GM12878 (cell line): ENCODE data around the gene CCDC9. TPM values are rescaled to one million over a fixed set of nuclear protein-coding genes. Genes with fewer than 3 reads are reported as not detected.

Source experiments
- ATAC-seq: fragments of 200-7000 bp; cut with Tn5 transposase; 3 replicates; pipeline ENCODE4 v1.9.1; 2020; ENCODE audit warnings: mild to moderate bottlenecking, moderate library complexity
- BruUV-seq: library from RNA; stranded (reverse); fragments of 400-500 nt; replicated peaks from 2 replicates; lab custom pipeline; 2021; lab: Mats Ljungman, UMichigan
- CTCF ChIA-PET: fragments of 300-600 bp; sonication (Branson Sonifier 250); formaldehyde crosslinking; extraction: SDS; loops from one replicate; lab custom pipeline; 2021; ENCODE audit warnings: inconsistent platforms; lab: Yijun Ruan, JAX
- POLR2A ChIA-PET: fragments of 350-600 bp; formaldehyde crosslinking; extraction: SDS; loops from one replicate; lab custom pipeline; 2021; ENCODE audit warnings: inconsistent platforms; lab: Charles Lee
- RAD21 ChIA-PET: fragments of 300-600 bp; sonication (Branson Sonifier 250); formaldehyde crosslinking; loops from one replicate; lab custom pipeline; 2023; ENCODE audit warnings: antibody characterized with exemption; ENCODE audit not compliant: unreplicated experiment; lab: Charles Lee
- SMC1A ChIA-PET: fragments of 300-600 bp; sonication (Branson Sonifier 250); formaldehyde crosslinking; loops from one replicate; lab custom pipeline; 2023; ENCODE audit not compliant: unreplicated experiment, uncharacterized antibody; lab: Charles Lee
- DNase-seq: peaks from one replicate; pipeline ENCODE4 v3.0.0-alpha.2; 2011; ENCODE audit warnings: low read depth, low spot score
- FAIRE-seq: peaks from 3 replicates; lab custom pipeline; 2011; peaks lifted over from hg19 to GRCh38; lab: Jason Lieb, UNC
- H2AFZ ChIP-seq: 2 replicates; pipeline ENCODE4 v1.6.0; 2011; ENCODE audit warnings: low read depth, low read length, control low read depth; ENCODE audit not compliant: control insufficient read depth
- H3K27ac ChIP-seq: 2 replicates; pipeline ENCODE4 v1.5.1; 2011; ENCODE audit warnings: control low read depth; ENCODE audit not compliant: control insufficient read depth, insufficient read depth
- H3K27me3 ChIP-seq, 2 experiments: replicated peaks in 1 of 2; 2 replicates each; pipeline versions ENCODE4 v1.6.0 to v1.6.1; 2011; ENCODE audit warnings: low read length in 1 of 2; ENCODE audit not compliant: control insufficient read depth in 2 of 2, insufficient read depth in 2 of 2
- H3K36me3 ChIP-seq, 2 experiments: 2 replicates each; pipeline ENCODE4 v1.5.1; 2011; ENCODE audit warnings: low read length in 1 of 2; ENCODE audit not compliant: control insufficient read depth in 2 of 2, insufficient read depth in 2 of 2
- H3K4me1 ChIP-seq: 2 replicates; pipeline ENCODE4 v1.6.1; 2011; ENCODE audit warnings: mild to moderate bottlenecking, low read length, moderate library complexity, mixed read lengths; ENCODE audit not compliant: control insufficient read depth, insufficient read depth
- H3K4me2 ChIP-seq: 2 replicates; pipeline ENCODE4 v1.6.0; 2011; ENCODE audit warnings: control low read depth; ENCODE audit not compliant: control insufficient read depth, insufficient read depth
- H3K4me3 ChIP-seq: fragments of 200-600 bp; sonication (generic); 2 replicates; pipeline ENCODE4 v1.5.1; 2016
- H3K79me2 ChIP-seq: 2 replicates; pipeline ENCODE4 v1.6.0; 2011; ENCODE audit warnings: low read length; ENCODE audit not compliant: control insufficient read depth, insufficient read depth
- H3K9ac ChIP-seq: 2 replicates; pipeline ENCODE4 v1.8.0; 2011; ENCODE audit warnings: low read length, control low read depth, mixed read lengths; ENCODE audit not compliant: control insufficient read depth, insufficient read depth
- H3K9me3 ChIP-seq: replicated peaks from 3 replicates; pipeline ENCODE4 v1.5.1; 2011; ENCODE audit warnings: mild to moderate bottlenecking, low read length; ENCODE audit not compliant: control insufficient read depth, insufficient read depth
- H4K20me1 ChIP-seq: 2 replicates; pipeline ENCODE4 v1.6.0; 2011; ENCODE audit not compliant: control insufficient read depth, insufficient read depth
- ATF7 ChIP-seq: fragments of 450-650 bp; IDR thresholded peaks from 2 replicates; pipeline ENCODE4 v1.6.1; 2016; ENCODE audit warnings: low read depth, mild to moderate bottlenecking
- BRCA1 ChIP-seq: IDR thresholded peaks from 2 replicates; pipeline ENCODE4 v1.6.1; 2011; ENCODE audit warnings: low read depth, low read length, improper control_type of control experiment
- HDAC2 ChIP-seq: fragments of 200-600 bp; sonication (generic); IDR thresholded peaks from 2 replicates; pipeline ENCODE4 v1.6.1; 2017
- IKZF1 ChIP-seq: fragments of 450-650 bp; conservative IDR thresholded peaks from 2 replicates; pipeline ENCODE4 v1.6.1; 2017; ENCODE audit warnings: antibody characterized with exemption, mild to moderate bottlenecking
- IRF4 ChIP-seq: IDR thresholded peaks from 2 replicates; pipeline ENCODE4 v1.6.1; 2011; ENCODE audit warnings: low read depth, low read length
- JUNB ChIP-seq: IDR thresholded peaks from 2 replicates; pipeline ENCODE4 v1.6.1; 2016; ENCODE audit warnings: antibody characterized with exemption, mild to moderate bottlenecking
- NFYA ChIP-seq: IDR thresholded peaks from 2 replicates; pipeline ENCODE4 v1.6.1; 2011; ENCODE audit warnings: low read depth, mild to moderate bottlenecking, low read length, improper control_type of control experiment, borderline replicate concordance
- RELB ChIP-seq: fragments of 450-650 bp; IDR thresholded peaks from 2 replicates; pipeline ENCODE4 v1.6.1; 2017; ENCODE audit warnings: low read depth, mild to moderate bottlenecking, moderate library complexity
- SIX5 ChIP-seq: IDR thresholded peaks from 2 replicates; pipeline ENCODE4 v1.6.1; 2011; ENCODE audit warnings: mild to moderate bottlenecking, low read depth, low read length, moderate library complexity; ENCODE audit not compliant: severe bottlenecking
- WGBS: methylation state at CpG from one replicate; pipeline ENCODE4 v1.1.6; 2016; ENCODE audit warnings: low lambda C conversion rate; ENCODE audit not compliant: insufficient replicate concordance, insufficient coverage; ENCODE audit errors: missing lambda C conversion rate; 5-methylcytosine and 5-hydroxymethylcytosine counted together
- in situ Hi-C: fragments of 300-500 bp; cut with MboI; formaldehyde crosslinking; loops from 9 replicates; pipeline ENCODE4 v1.14.3; 2018; ENCODE audit warnings: mixed read lengths
- intact Hi-C: fragments of 100-400 bp; cut with micrococcal nuclease; formaldehyde crosslinking; loops from one replicate; pipeline ENCODE4 v1.14.2; 2022; ENCODE audit not compliant: unreplicated experiment
- polyA plus RNA-seq, 11 experiments: library from polyadenylated mRNA; depleted of rRNA in 4 of 11; unstranded in 6 of 11; stranded (reverse) in 5 of 11; fragments of >200 nt; fragmentation: Nextera tagmentation in 4 of 11; fragmentation: Illumina TruSeq in 1 of 11; extraction: Ambion mirVana in 4 of 11; extraction: Trizol in 1 of 11; gene quantifications; 1 replicate in 1 of 11; 2 replicates in 10 of 11; pipeline versions ENCODE4 v1.2.1 to v1.2.3, GENCODE V29; 2011 to 2016; ENCODE audit warnings: inconsistent platforms in 2 of 11, missing spikeins in 2 of 11, low read depth in 1 of 11
- total RNA-seq, 4 experiments: library from RNA; depleted of rRNA in 3 of 4; stranded (reverse); fragments of >200 nt in 3 of 4; fragmentation: Illumina TruSeq in 1 of 4; extraction: Trizol in 1 of 4; gene quantifications; 2 replicates each; pipeline versions ENCODE4 v1.2.1 to v1.2.3, GENCODE V29; 2013 to 2021
- TF ChIP-seq, protein P1 (sequence below): fragments of 450-650 bp; IDR thresholded peaks from 2 replicates; pipeline ENCODE4 v1.6.1; 2018; ENCODE audit warnings: mild to moderate bottlenecking, low read depth, moderate library complexity; ENCODE audit not compliant: partially characterized antibody
- TF ChIP-seq, protein P2 (sequence below): IDR thresholded peaks from 2 replicates; pipeline ENCODE4 v1.6.1; 2012; ENCODE audit warnings: low read depth, low read length, improper control_type of control experiment

Gene CCDC9
- total and polyA plus RNA-seq, 10 of the 15 experiments (the other 5 are each of a cell fraction or from before 2014, with no cell fraction given): 0.18 to 17.5 (median 7.1) TPM; not detected in 1

DNA sequence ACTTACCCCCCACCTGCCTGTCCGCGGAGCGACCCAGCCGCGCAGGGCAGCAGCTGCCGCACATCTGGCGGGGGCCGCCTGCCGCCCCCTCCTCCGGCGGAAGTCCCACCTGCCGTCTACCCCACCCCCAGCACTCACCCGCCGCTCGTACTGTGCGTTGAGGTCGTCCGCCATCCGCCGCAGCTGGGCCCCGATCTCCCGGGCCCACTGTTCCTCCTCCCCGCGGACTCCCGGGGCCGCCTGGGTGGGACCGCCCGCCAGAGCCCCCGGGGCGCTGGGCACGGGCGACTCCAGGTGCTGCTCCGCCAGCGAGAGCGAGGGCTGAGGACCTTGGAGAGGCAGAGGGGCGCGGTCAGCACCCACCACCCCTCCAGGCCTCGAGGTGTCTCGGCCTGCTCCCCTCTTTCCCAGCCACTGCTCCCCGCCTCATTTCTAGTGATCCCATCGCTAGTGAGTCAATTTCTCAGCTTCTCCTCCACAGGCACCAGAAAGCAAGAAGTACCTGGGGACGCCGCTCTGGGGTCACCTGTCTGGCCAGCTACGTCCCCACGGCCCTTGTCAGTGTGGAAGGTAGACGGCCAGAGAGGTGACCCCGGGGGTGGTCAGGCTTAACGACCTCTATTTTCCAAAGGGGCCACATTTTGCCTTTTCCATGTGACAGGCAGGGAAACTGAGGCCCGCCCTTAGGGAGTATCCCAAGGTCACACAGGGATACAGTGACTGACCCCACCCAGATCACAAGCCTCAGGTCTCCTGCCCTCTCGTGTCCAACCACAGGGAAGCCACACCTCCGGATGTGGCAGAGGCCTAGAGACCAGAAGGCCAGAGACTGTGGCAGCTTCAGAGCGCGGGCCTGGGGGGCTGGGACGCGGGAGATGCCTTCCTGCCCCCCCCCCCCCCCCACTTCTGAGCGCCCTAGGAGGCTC lies 29.6 kb upstream of the CCDC9 start (continued):
- TF ChIP-seq IKZF1: peak; percentile 91
- TF ChIP-seq IRF4: no peak
- TF ChIP-seq RELB: peak; percentile 6
- TF ChIP-seq, all 136 proteins: peak for 46

GRCh38 chr19:47227352-47228167 lies 28.8 kb upstream of the CCDC9 start:
- Histone ChIP-seq H3K4me2 (peak overlapping the region; percentile 57), H2AFZ (peak overlapping the region; percentile 60), H3K36me3 (peaks cover 0 to 6% of the 10 kb centered on the region in 2 experiments; a peak in 2 of 4 replicates), H3K4me3 (peak overlapping the region; percentile 91), H3K9me3 (no peaks in the 10 kb centered on the region), H3K4me1 (peaks cover 48% of the 10 kb centered on the region), H3K27me3 (no peaks in the 10 kb centered on the region), H3K79me2 (peaks cover 28% of the 10 kb centered on the region), H3K27ac (peak overlapping the region; percentile 78), H3K9ac (peak overlapping the region; percentile 91), H4K20me1 (no peaks in the 10 kb centered on the region)
- intact Hi-C loops (loop anchor here (1.0 kb wide), 1 partner anchor 17 kb away; no protein-coding TSS in a partner anchor), in situ Hi-C loops (no loop called here)
- DNase-seq: peak; percentile 69
- no TSS peak for BruUV-seq
- ChIA-PET RAD21 (interaction anchor here (1.0 to 2.6 kb wide), 6 partner anchors 16 to 47 kb away, joined by 3 to 37 read pairs (median 6); partner anchors contain the start of gene CCDC9), SMC1A (interaction anchor here (1.9 to 5.0 kb wide), 3 partner anchors 17 to 114 kb away, joined by 3 to 46 read pairs (median 17); partner anchors contain the start of gene ZC3H4), CTCF (interaction anchor here (4.7 to 6.1 kb wide), 2 partner anchors 17 kb away, joined by 50 to 55 read pairs; no protein-coding TSS in a partner anchor), POLR2A (interaction anchor here (0.6 to 3.5 kb wide), 9 partner anchors 16 to 355 kb away, joined by 3 to 36 read pairs (median 4); partner anchors contain the start of genes CCDC9, SAE1 and ZC3H4)
- 2% methylated on average over 24 of the region's 27 CpGs for WGBS
- peak; percentile 61 for FAIRE-seq
- ATAC-seq: peak; percentile 46
- TF ChIP-seq HDAC2: no peak
- TF ChIP-seq RELB: peak; percentile 95
- no peak for TF ChIP-seq JUNB
- TF ChIP-seq BRCA1: no peak
- TF ChIP-seq, protein P1, sequence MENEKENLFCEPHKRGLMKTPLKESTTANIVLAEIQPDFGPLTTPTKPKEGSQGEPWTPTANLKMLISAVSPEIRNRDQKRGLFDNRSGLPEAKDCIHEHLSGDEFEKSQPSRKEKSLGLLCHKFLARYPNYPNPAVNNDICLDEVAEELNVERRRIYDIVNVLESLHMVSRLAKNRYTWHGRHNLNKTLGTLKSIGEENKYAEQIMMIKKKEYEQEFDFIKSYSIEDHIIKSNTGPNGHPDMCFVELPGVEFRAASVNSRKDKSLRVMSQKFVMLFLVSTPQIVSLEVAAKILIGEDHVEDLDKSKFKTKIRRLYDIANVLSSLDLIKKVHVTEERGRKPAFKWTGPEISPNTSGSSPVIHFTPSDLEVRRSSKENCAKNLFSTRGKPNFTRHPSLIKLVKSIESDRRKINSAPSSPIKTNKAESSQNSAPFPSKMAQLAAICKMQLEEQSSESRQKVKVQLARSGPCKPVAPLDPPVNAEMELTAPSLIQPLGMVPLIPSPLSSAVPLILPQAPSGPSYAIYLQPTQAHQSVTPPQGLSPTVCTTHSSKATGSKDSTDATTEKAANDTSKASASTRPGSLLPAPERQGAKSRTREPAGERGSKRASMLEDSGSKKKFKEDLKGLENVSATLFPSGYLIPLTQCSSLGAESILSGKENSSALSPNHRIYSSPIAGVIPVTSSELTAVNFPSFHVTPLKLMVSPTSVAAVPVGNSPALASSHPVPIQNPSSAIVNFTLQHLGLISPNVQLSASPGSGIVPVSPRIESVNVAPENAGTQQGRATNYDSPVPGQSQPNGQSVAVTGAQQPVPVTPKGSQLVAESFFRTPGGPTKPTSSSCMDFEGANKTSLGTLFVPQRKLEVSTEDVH: peak; percentile 23
- no peak for TF ChIP-seq NFYA
- TF ChIP-seq ATF7: peak; percentile 64; the same call in 1 of the 2 replicates
- TF ChIP-seq, protein P2, sequence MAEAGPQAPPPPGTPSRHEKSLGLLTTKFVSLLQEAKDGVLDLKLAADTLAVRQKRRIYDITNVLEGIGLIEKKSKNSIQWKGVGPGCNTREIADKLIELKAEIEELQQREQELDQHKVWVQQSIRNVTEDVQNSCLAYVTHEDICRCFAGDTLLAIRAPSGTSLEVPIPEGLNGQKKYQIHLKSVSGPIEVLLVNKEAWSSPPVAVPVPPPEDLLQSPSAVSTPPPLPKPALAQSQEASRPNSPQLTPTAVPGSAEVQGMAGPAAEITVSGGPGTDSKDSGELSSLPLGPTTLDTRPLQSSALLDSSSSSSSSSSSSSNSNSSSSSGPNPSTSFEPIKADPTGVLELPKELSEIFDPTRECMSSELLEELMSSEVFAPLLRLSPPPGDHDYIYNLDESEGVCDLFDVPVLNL: no peak
- TF ChIP-seq SIX5: no peak
